Body of pancreas (tissue), 4 donors: ENCODE results near the gene ZNF433. TPM values are rescaled to one million over a fixed set of nuclear protein-coding genes. Genes with fewer than 3 reads are reported as not detected.

ENCODE experiments used
- ATAC-seq: fragments of 150-250 bp; one replicate; pipeline ENCODE4 v1.9.1; 2016
- DNase-seq, 4 donors: peaks; one replicate each; pipeline ENCODE4 v3.0.0-alpha.2; 2019
- H3K27ac ChIP-seq, 4 donors: fragments of 200-600 bp; sonication (generic); 1 replicate in 3 of 4; 2 replicates in 1 of 4; pipeline versions ENCODE4 v1.5.1 to v1.6.1; 2016 to 2019; ENCODE audit warnings: mild to moderate bottlenecking in 1 of 4, mixed read lengths in 1 of 4, moderate library complexity in 1 of 4
- H3K27me3 ChIP-seq, 2 donors: fragments of 200-600 bp; sonication (generic); one replicate each; pipeline ENCODE4 v1.6.0; 2016; ENCODE audit warnings: mild to moderate bottlenecking in 1 of 2
- H3K36me3 ChIP-seq, 2 donors: fragments of 200-600 bp; sonication (generic); replicated peaks in 1 of 2; 2 replicates each; pipeline ENCODE4 v1.5.1; 2016; ENCODE audit warnings: low read depth in 2 of 2; ENCODE audit not compliant: insufficient read depth in 1 of 2
- H3K4me1 ChIP-seq: fragments of 200-600 bp; sonication (generic); one replicate; pipeline ENCODE4 v1.6.0; 2016
- H3K4me3 ChIP-seq, 2 donors: fragments of 200-600 bp; sonication (generic); 1 replicate in 1 of 2; 2 replicates in 1 of 2; pipeline ENCODE4 v1.5.1; 2016 to 2019
- H3K9me3 ChIP-seq, 3 donors: fragments of 200-600 bp; sonication (generic); 1 replicate in 2 of 3; 2 replicates in 1 of 3; pipeline ENCODE4 v1.5.1; 2016
- POLR2A ChIP-seq, 3 donors: fragments of 450-650 bp; IDR thresholded peaks; one replicate each; pipeline ENCODE4 v1.6.1; 2016; ENCODE audit warnings: antibody characterized with exemption in 3 of 3, mild to moderate bottlenecking in 2 of 3
- WGBS, 2 donors: methylation state at CpG; one replicate each; pipeline ENCODE4 v1.1.5; 2017; 5-methylcytosine and 5-hydroxymethylcytosine counted together
- intact Hi-C: fragments of 100-400 bp; cut with DNase I; formaldehyde crosslinking; loops from one replicate; pipeline ENCODE4 v1.15.1; 2023
- total RNA-seq, 2 donors: library from RNA; depleted of rRNA; stranded (reverse); fragments of >200 nt; gene quantifications; one replicate each; pipeline ENCODE4 v1.1.0, GENCODE V29; 2016
- TF ChIP-seq, protein P1 (sequence below), 7 experiments: fragments of 450-650 bp in 4 of 7; fragments of 200-600 bp in 3 of 7; sonication (generic) in 3 of 7; IDR thresholded peaks; one replicate each; pipeline ENCODE4 v1.5.1; 2016 to 2019; ENCODE audit warnings: antibody characterized with exemption in 7 of 7

Gene ZNF433
- total RNA-seq, 2 donors from 2014 or later = 9.1 to 9.2 TPM

DNA sequence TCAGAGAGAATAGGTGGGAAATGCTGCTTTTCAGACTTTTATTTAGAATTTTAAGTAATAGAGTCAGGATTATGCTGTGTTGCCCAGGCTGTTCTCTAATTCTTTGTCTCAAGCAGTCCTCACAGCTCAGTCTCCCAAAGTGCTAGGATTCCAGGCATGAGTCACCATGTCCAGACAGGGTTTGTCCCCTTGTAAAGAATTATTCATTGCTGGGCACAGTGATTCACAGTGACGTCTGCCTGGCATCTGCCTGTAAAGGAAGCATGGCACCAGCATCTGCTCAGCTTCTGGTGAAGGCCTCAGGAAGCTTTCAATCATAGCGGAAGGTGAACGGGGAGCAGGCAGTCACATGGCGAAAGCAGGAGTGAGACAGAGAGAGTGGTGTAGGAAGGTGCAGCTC lies 53.0 kb downstream of the ZNF433 start:
- H3K36me3 ChIP-seq = peaks cover 10 to 12% of the 10 kb centered on the region in 2 donors
- no peak overlapping the region for H3K27ac ChIP-seq
- ATAC-seq (no peak), DNase-seq (no peak)
- H3K27me3 ChIP-seq = no peaks in the 10 kb centered on the region
- TF ChIP-seq POLR2A (IDR thresholded peaks at IDR 0.05) = no peak
- TF ChIP-seq, protein P1, sequence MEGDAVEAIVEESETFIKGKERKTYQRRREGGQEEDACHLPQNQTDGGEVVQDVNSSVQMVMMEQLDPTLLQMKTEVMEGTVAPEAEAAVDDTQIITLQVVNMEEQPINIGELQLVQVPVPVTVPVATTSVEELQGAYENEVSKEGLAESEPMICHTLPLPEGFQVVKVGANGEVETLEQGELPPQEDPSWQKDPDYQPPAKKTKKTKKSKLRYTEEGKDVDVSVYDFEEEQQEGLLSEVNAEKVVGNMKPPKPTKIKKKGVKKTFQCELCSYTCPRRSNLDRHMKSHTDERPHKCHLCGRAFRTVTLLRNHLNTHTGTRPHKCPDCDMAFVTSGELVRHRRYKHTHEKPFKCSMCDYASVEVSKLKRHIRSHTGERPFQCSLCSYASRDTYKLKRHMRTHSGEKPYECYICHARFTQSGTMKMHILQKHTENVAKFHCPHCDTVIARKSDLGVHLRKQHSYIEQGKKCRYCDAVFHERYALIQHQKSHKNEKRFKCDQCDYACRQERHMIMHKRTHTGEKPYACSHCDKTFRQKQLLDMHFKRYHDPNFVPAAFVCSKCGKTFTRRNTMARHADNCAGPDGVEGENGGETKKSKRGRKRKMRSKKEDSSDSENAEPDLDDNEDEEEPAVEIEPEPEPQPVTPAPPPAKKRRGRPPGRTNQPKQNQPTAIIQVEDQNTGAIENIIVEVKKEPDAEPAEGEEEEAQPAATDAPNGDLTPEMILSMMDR (IDR thresholded peaks at IDR 0.05) = no peak
- H3K9me3 ChIP-seq = peaks cover 0 to 39% (median 6%) of the 10 kb centered on the region in 3 donors
- H3K4me1 ChIP-seq = no peaks in the 10 kb centered on the region
- WGBS, 2 donors = 88 to 96% methylated on average over 4 of the region's 4 CpGs
- H3K4me3 ChIP-seq = no peak overlapping the region
- intact Hi-C loops = loop anchor here (10.0 kb wide), 1 partner anchor 98 kb away; the partner anchor contains the start of gene ZNF69

DNA sequence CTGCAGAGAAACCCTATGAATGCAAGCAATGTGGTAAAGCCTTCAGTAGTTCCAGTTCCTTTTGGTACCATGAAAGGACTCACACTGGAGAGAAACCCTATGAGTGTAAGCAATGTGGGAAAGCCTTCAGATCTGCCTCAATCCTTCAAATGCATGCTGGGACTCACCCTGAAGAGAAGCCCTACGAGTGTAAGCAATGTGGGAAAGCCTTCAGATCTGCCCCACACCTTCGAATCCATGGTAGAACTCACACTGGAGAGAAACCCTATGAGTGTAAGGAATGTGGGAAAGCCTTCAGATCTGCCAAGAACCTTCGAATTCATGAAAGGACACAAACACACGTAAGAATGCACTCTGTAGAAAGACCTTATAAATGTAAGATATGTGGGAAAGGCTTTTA lies 56.0 kb downstream of the ZNF433 start:
- Histone ChIP-seq H3K27me3 (no peaks in the 10 kb centered on the region), H3K36me3 (peaks cover 11 to 12% of the 10 kb centered on the region in 2 donors), H3K4me3 (no peak overlapping the region), H3K27ac (no peak overlapping the region), H3K9me3 (peaks cover 0 to 40% (median 6%) of the 10 kb centered on the region in 3 donors), H3K4me1 (no peaks in the 10 kb centered on the region)
- no peak for TF ChIP-seq POLR2A (IDR thresholded peaks at IDR 0.05)
- TF ChIP-seq, protein P1 (IDR thresholded peaks at IDR 0.05) = no peak
- DNase-seq = no peak
- intact Hi-C loops = no loop called here
- WGBS, 2 donors = 81 to 85% methylated on average over 4 of the region's 4 CpGs
- ATAC-seq = no peak

DNA sequence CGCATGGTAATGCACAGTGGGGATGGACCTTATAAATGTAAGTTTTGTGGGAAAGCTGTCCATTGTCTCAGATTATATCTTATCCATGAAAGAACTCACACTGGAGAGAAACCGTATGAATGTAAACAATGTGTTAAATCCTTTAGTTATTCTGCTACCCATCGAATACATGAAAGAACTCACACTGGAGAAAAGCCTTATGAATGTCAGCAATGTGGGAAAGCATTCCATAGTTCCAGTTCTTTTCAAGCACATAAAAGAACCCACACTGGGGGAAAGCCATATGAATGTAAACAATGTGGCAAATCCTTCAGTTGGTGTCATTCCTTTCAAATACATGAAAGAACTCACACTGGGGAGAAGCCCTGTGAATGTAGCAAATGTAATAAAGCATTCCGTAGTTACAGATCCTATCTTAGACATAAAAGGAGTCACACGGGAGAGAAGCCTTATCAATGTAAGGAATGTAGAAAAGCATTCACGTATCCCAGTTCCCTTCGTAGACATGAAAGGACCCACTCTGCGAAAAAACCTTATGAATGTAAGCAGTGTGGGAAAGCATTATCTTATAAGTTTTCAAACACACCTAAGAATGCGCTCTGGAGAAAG lies 56.9 kb downstream of the ZNF433 start:
- no peak for TF ChIP-seq POLR2A (IDR thresholded peaks at IDR 0.05)
- TF ChIP-seq, protein P1 (IDR thresholded peaks at IDR 0.05) = no peak
- Histone ChIP-seq H3K4me3 (no peak overlapping the region), H3K36me3 (peaks cover 11 to 12% of the 10 kb centered on the region in 2 donors), H3K4me1 (no peaks in the 10 kb centered on the region), H3K27me3 (no peaks in the 10 kb centered on the region), H3K27ac (no peak overlapping the region), H3K9me3 (peaks cover 0 to 40% (median 6%) of the 10 kb centered on the region in 3 donors)
- ATAC-seq (no peak), DNase-seq (no peak)
- 95% methylated on average over 9 of the region's 9 CpGs for WGBS, 2 donors
- intact Hi-C loops = no loop called here

DNA sequence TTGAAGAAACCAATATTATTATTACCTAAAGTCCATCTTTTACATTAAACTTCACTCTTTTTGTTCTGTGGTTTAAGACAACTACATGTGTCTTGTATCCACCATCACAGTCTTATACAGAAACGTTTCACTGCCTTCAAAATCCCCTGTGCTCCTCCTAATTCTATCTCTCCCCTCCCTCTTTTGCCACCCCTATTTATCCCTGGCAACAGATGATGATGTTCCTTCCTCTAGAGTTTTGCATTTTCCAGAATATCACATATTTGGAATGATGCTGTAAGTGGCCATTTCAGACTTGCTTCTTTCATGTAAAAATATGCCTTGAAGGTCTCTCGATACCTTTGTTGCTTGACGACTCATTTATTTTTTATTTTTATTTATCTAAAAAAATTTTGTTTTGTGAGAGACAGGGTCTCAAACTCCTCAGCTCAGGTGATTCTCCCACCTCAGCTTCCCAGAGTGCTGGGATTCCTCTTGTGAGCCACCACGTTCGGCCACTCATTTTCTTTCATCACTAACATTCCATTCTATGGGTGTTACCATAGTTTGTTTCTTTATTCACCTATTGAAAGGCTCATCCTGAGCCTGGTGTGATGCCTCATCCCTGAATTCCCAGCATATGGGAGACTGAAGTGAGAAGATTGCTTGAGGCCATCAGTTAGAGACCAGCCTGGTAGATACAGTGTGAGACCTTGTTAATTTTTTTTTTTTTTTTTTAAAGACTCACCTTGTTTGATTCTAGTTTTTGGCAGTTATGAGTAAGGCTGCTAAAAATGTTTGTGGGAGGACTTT lies 62.3 kb downstream of the ZNF433 start:
- TF ChIP-seq, protein P1 (IDR thresholded peaks at IDR 0.05) = no peak
- TF ChIP-seq POLR2A (IDR thresholded peaks at IDR 0.05) = no peak
- ATAC-seq = no peak
- DNase-seq = no peak
- H3K27ac ChIP-seq = no peak overlapping the region
- intact Hi-C loops = no loop called here
- H3K27me3 ChIP-seq = no peaks in the 10 kb centered on the region
- 83 to 84% methylated on average over 5 of the region's 5 CpGs for WGBS, 2 donors
- no peaks in the 10 kb centered on the region for H3K4me1 ChIP-seq
- H3K36me3 ChIP-seq = peaks cover 4 to 8% of the 10 kb centered on the region in 2 donors
- no peak overlapping the region for H3K4me3 ChIP-seq
- peaks cover 0 to 8% (median 0%) of the 10 kb centered on the region in 3 donors for H3K9me3 ChIP-seq
